ENCODE measurements around the gene ZIC2.

The ZIC2 gene

DNA sequence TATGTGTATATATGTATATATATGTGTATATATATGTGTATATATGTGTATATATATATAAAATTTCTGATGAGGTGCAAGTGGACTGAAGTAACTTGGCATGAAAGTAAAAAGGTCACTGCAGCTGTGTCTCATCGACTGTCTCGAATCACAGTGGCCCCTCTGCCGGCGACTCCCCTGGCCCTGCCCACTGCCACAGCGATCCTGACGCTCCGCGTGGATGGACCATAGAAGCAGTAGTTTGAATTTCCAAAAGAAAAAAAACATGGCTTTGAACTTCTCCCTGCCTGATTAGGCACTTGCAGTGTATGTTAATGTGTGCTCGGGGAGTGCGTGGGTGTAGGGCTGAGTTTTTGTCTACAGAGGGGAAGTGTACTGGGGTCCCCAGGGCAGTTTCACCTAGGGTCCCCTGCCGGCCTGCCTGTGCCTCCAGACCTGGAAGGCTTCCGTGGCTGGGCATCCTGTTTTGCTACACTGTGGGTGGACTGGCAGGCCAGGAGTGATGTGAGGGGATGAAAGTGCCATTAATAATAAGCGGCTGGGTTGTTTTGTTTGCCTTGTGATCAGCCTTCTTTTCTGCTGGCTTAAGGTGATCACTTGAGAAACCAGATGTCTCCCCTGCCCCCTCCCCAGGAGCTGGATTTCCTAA lies 20.8 kb upstream of the ZIC2 start:
- peak; percentile 83 for DNase-seq

DNA sequence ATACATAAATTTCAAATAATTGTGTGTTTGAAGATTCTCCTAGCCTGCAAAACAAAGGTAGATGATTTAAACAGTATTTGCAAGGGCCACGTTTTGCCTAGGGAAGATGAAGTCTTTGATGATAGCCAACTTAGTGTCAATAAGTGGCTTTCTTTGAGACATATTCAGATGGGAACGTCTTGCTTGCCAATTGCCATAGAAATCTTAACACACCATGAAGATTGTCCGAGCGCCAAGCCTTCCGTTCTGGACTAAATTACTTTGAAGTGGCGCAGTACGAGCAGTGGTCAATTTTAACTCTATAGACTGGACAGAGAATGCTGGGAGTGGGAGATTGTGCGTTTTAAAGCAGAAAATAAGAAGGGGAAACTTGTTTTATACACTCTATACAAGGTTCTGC lies 19.9 kb upstream of the ZIC2 start:
- peak; percentile 86 for DNase-seq

DNA sequence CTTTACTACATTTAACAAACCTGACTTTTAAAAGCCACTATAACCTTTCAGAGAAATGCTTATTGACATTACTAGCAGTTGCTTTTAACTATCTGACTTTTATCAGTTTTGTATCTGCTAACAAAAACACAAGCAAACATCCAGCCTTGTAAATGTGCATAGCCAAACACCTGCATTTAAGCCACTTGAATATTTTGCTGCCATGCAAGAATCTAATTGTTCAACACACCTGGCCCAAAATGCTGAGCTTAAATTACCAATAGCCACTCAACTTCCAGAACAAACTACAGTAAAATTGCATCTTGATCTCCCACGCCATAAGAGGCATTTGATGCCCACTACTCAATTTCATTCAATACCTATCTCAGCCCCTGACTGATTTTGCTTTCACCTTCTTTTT lies 19.3 kb upstream of the ZIC2 start:
- DNase-seq = peak; percentile 95

- peak; percentile 81 for DNase-seq
Observed at GRCh38 chr13:99963816-99964339, 17.7 kb upstream of the ZIC2 start.

DNA sequence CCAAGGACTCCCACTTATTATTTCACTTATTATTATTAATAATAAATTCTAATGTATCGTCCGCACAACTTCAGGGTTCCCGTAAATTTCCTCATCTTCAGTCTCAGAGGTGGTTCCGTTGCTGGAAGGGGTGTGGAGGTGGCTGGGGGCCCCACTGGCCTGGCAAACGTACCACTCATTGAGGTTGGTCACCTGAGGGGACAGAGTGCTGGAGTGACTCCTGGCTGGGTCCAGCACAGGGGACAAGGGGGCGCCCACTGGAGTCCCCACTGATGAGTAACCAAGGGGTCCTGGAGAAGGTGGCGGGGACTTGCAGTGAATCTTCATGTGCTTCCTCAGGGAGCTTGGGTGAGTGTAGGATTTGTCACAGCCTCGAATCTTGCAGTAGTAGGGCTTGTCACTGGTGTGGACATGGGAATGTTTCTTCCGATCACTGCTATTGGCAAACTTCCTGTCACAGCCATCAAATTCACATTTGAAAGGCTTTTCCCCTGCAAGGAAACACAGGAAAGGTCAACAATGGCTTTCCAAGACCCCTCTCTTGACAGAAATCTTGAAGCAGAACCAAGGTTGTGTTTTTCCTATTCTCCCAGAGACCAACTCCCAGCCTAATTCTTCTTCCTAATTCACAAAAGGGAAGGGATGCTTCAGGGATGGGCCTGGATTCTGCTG lies 16.1 kb upstream of the ZIC2 start:
- peak; percentile 69 for DNase-seq

DNA sequence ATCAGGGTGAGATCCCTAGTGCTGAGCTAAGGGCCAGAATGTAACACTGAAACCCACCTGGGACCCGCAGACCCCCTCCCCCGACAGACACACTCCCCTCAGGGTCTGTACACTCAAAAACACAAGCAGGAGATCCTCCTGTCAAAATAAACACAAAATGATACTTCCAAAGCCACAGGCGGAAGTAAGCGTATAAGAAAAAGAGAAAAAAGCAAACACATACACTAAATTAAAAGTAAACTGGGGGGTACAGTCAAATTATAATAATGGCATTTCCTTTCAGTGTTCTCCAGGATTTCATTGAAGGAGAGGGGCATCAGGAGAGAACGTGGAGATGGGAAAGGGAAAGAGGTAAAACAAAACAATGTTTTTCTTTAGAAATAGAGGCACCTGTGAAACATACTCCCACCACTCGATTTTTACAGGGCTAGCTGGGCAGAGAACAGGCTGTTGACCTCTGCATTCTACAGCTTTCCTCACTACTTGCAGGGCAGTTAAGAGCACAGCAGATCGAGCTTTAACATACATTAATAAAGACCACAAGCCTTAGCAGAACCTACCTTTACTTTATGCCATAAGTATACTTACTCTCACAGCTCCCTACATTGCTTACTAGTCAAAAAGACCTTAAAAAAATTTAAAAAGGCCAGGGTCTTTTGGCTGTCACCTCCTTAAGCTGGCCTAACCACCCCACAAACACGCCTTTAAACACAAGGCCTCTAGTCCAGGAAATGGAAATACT lies 15.3 kb upstream of the ZIC2 start:
- peak; percentile 91 for DNase-seq

DNA sequence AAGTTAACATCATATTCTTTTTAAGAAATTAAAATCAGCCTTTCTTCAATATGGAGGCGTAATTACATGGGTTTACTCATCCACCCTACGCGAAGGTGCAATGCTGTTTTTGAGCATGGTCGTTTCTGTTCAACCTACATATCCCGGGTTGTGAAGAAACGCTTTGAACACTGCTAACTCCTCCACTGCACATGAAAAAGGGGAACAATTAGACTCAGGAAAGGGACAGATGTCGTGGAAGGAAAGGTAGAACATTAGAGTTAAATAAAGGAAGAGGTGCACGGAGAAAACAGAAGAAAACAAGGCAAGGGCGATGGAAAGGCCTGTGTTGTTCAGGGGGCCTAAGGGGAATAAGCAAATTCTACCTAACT lies 14.1 kb upstream of the ZIC2 start:
- DNase-seq = peak; percentile 95

- DNase-seq = peak; percentile 90
Observed at GRCh38 chr13:99967869-99968520, 13.6 kb upstream of the ZIC2 start.

- DNase-seq = peak; percentile 58
Observed at GRCh38 chr13:99968521-99969452, 12.8 kb upstream of the ZIC2 start.

GRCh38 chr13:99969453-99969918 lies 12.1 kb upstream of the ZIC2 start:
- no peak for DNase-seq

GRCh38 chr13:99969919-99970650 lies 11.5 kb upstream of the ZIC2 start:
- DNase-seq = peak; percentile 64

- peak; percentile 74 for DNase-seq
Observed at GRCh38 chr13:99970651-99971575, 10.7 kb upstream of the ZIC2 start.

- DNase-seq = peak; percentile 96
Observed at GRCh38 chr13:99971576-99972189, 9.9 kb upstream of the ZIC2 start, which contains the start of gene ZIC5. ZIC5 (minus strand) TSS chr13:99971767; CDS start chr13:99971603, 164 bp downstream.

- DNase-seq = no peak
Observed at GRCh38 chr13:99972190-99972731, 9.3 kb upstream of the ZIC2 start.

DNA sequence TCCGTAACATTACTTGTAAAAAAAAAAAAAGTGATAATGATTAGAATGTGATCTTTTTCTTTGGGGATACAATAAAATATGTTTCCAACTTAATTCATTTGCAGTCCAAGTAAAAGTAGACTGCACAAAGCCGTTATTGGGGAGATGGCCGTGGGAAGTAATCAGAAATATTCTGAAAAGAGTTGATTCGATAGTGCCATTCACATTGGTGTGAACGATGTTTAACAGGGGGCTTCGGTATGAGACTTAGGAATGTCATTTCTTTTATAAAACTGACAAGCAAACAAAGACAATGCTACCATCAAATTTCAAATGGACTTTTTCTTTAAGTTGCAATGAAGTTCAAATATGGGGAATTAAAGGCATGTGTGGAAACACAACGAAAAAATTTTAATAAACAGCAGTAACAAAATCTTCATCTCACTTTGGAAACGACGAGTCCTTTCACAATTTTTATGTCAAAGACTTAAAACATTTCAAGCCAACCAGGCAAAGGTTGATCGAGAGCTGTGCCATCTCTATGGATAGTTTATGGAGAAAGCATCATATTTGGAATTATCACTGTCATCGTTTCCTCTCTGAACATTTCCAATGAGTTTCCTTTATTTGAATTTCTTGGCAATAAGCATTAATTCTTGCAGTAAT lies 8.3 kb upstream of the ZIC2 start:
- DNase-seq = no peak

- no peak for DNase-seq
Observed at GRCh38 chr13:99973808-99974185, 7.8 kb upstream of the ZIC2 start.

GRCh38 chr13:99974296-99974938 lies 7.2 kb upstream of the ZIC2 start:
- DNase-seq = no peak

DNA sequence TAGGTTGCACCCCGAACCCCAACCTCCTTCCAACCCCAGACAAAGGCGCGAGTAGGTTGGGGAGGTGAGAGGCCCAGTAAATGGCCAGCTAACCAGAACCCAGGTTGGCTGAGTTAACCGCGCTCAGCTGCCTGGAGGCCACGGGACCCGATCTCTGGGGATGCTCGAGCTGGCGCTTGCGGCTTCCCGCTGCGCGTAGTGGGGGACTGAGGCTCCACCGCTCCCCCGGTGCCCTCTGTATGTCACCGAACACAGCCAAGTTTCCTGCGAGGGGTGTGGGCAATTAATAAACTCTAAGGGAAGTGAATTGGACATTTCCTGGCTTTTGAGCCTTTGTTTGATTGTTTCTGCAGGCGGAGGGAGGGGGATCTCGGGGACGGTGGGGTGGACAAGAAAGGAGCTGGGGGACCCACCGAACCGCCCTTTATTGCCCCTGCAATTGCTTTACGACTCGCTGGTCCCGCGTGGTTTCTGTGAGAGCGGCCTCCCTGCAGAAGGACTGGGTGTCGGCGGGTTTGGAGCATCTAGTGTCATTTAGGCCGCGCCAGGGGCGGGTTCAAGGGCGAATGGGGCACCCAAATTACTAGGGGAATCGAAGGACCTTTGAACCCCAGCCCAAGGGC lies 6.5 kb upstream of the ZIC2 start:
- no peak for DNase-seq
